Upper lobe of left lung (tissue), 6 donors: ENCODE results near the gene CRTC3. TPM values are rescaled to one million over a fixed set of nuclear protein-coding genes. Genes with fewer than 3 reads are reported as not detected.

Experiments
- ATAC-seq, 2 donors: fragments of 200-7000 bp; cut with Tn5 transposase; one replicate each; pipeline ENCODE4 v1.9.1; 2022; ENCODE audit warnings: mild to moderate bottlenecking in 2 of 2, moderate library complexity in 2 of 2; ENCODE audit not compliant: low FRiP score in 2 of 2
- DNase-seq, 2 donors: peaks; one replicate each; pipeline ENCODE4 v3.0.0-alpha.2; 2019 to 2020
- H3K27ac ChIP-seq, 4 donors: fragments of 200-600 bp; sonication (generic); one replicate each; pipeline ENCODE4 v1.5.1; 2016 to 2019
- H3K27me3 ChIP-seq, 4 donors: fragments of 200-600 bp; sonication (generic); one replicate each; pipeline ENCODE4 v1.5.1; 2017 to 2019
- H3K36me3 ChIP-seq, 4 donors: fragments of 200-600 bp; sonication (generic); one replicate each; pipeline ENCODE4 v1.5.1; 2016 to 2019
- H3K4me1 ChIP-seq, 4 donors: fragments of 200-600 bp; sonication (generic); one replicate each; pipeline ENCODE4 v1.5.1; 2018 to 2019
- H3K4me3 ChIP-seq, 4 donors: fragments of 200-600 bp; sonication (generic); one replicate each; pipeline ENCODE4 v1.5.1; 2017 to 2019; ENCODE audit warnings: mild to moderate bottlenecking in 2 of 4, moderate library complexity in 1 of 4
- H3K9me3 ChIP-seq, 4 donors: fragments of 200-600 bp; sonication (generic); one replicate each; pipeline ENCODE4 v1.5.1; 2018 to 2019
- EP300 ChIP-seq, 4 donors: sonication (generic); formaldehyde crosslinking; IDR thresholded peaks; one replicate each; pipeline ENCODE4 v1.5.1; 2017; ENCODE audit warnings: antibody characterized with exemption in 4 of 4, control low read depth in 2 of 4
- POLR2A ChIP-seq, 4 donors: fragments of 450-650 bp; IDR thresholded peaks; one replicate each; pipeline ENCODE4 v1.5.1; 2016 to 2017; ENCODE audit warnings: antibody characterized with exemption in 4 of 4, mild to moderate bottlenecking in 2 of 4
- POLR2AphosphoS5 ChIP-seq, 2 donors: sonication (generic); formaldehyde crosslinking; IDR thresholded peaks; one replicate each; pipeline ENCODE4 v1.5.1; 2017; ENCODE audit warnings: antibody characterized with exemption in 2 of 2
- WGBS, 2 donors: methylation state at CpG; one replicate each; pipeline ENCODE4 v1.1.5; 2017 to 2018; 5-methylcytosine and 5-hydroxymethylcytosine counted together
- total RNA-seq, 6 donors: library from RNA; depleted of rRNA in 4 of 6; stranded (reverse); fragments of >200 nt in 4 of 6; gene quantifications; one replicate each; pipeline versions ENCODE4 v1.1.0 to v1.2.1, GENCODE V29; 2016 to 2021
- TF ChIP-seq, protein P1 (sequence below), 6 experiments: fragments of 450-650 bp in 4 of 6; fragments of 200-600 bp in 2 of 6; sonication (generic) in 2 of 6; IDR thresholded peaks; one replicate each; pipeline ENCODE4 v1.5.1; 2016 to 2019; ENCODE audit warnings: antibody characterized with exemption in 6 of 6
- donor health status: DM: no; HTN: no; CAD: no; lungs with moderate emphysema.
- donor health status: DM: no; HTN: yes; CAD: no; lungs with severe emphysema.

Gene CRTC3
- total RNA-seq, 6 donors from 2014 or later, result 30.9 to 42.7 (median 35.1) TPM

GRCh38 chr15:90529011-90529370 is 732 bp upstream of the CRTC3 start:
- H3K9me3 ChIP-seq, result no peaks in the 10 kb centered on the region
- H3K27me3 ChIP-seq, result no peaks in the 10 kb centered on the region
- no peaks in the 10 kb centered on the region for H3K36me3 ChIP-seq
- H3K4me1 ChIP-seq, result peaks cover 10 to 34% (median 17%) of the 10 kb centered on the region in 4 donors
- TF ChIP-seq, protein P1, sequence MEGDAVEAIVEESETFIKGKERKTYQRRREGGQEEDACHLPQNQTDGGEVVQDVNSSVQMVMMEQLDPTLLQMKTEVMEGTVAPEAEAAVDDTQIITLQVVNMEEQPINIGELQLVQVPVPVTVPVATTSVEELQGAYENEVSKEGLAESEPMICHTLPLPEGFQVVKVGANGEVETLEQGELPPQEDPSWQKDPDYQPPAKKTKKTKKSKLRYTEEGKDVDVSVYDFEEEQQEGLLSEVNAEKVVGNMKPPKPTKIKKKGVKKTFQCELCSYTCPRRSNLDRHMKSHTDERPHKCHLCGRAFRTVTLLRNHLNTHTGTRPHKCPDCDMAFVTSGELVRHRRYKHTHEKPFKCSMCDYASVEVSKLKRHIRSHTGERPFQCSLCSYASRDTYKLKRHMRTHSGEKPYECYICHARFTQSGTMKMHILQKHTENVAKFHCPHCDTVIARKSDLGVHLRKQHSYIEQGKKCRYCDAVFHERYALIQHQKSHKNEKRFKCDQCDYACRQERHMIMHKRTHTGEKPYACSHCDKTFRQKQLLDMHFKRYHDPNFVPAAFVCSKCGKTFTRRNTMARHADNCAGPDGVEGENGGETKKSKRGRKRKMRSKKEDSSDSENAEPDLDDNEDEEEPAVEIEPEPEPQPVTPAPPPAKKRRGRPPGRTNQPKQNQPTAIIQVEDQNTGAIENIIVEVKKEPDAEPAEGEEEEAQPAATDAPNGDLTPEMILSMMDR (IDR thresholded peaks at IDR 0.05), result no peak
- TF ChIP-seq EP300 (IDR thresholded peaks at IDR 0.05) (no peak), POLR2AphosphoS5 (IDR thresholded peaks at IDR 0.05) (no peak)
- H3K27ac ChIP-seq, result peak overlapping the region; percentile 89 to 97 (median 92)
- DNase-seq (peak in 1 of 2 donors; percentile 68), ATAC-seq (no peak)
- 88 to 89% methylated on average over 15 of the region's 15 CpGs for WGBS, 2 donors
- H3K4me3 ChIP-seq, result peak overlapping the region in 3 of 4 donors; percentile 66 to 94 (median 87)

DNA sequence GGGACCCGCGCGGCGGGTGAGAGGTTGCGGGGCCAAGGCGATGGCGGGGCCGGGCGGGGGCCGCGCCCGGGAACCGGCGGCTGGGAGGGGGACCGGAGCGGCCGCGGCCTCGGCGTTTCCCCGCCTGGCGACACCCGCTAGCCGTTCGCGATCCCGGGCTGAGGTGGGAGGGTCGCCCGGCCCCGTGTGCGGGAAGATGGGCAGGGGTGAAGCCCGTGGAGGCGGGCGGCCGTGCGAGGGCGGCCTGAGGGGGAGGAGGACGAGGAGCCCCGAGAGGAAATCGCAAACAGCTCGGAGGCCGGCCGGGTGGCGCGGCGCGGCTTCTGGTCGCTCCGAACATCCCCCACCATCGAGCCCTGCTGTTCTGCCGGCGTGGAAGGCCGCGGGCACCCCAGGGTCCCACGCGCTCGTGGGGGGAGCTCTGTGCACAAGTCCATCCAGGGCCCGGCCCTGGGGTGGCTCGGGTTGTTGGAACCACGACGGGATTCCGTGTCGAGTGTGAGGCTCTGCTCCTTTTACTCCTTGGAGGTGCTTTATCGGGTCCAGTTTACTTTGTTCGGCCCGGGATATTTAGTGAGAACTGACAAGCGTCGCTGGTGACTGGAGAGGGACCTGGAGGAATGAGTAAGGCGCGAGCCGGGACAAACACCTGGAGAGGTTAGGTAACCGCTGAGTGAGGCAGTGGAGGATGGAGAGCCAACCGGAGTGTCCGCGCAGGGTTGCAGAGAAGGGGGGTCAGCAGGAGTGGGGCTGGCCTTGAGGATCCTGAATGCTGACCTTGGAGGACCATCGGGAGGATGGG is 728 bp downstream of the CRTC3 start:
- Histone ChIP-seq H3K4me3 (peak overlapping the region; percentile 53 to 94 (median 76)), H3K9me3 (no peaks in the 10 kb centered on the region), H3K4me1 (peaks cover 13 to 40% (median 19%) of the 10 kb centered on the region in 4 donors), H3K27ac (peak overlapping the region; percentile 89 to 97 (median 92)), H3K27me3 (no peaks in the 10 kb centered on the region), H3K36me3 (no peaks in the 10 kb centered on the region)
- ATAC-seq, result peak; percentile 64 to 76
- peak in 2 of 4 donors; percentile 6 to 10 for TF ChIP-seq POLR2A (IDR thresholded peaks at IDR 0.05)
- TF ChIP-seq EP300 (IDR thresholded peaks at IDR 0.05), result no peak
- peak in 1 of 2 donors; percentile 34 for TF ChIP-seq POLR2AphosphoS5 (IDR thresholded peaks at IDR 0.05)
- TF ChIP-seq, protein P1 (IDR thresholded peaks at IDR 0.05), result no peak
- WGBS, 2 donors, result 1 to 2% methylated on average over 20 to 70 of the region's 76 CpGs
- peak; percentile 61 to 93 for DNase-seq

- TF ChIP-seq, protein P1 (IDR thresholded peaks at IDR 0.05), result no peak
- ATAC-seq (no peak), DNase-seq (no peak)
- no peaks in the 10 kb centered on the region for H3K36me3 ChIP-seq
- H3K4me3 ChIP-seq, result peak overlapping the region in 3 of 4 donors; percentile 66 to 94 (median 87)
- H3K27me3 ChIP-seq, result no peaks in the 10 kb centered on the region
- H3K27ac ChIP-seq, result peak overlapping the region in 3 of 4 donors; percentile 89 to 97 (median 93)
- H3K4me1 ChIP-seq, result peaks cover 14 to 47% (median 19%) of the 10 kb centered on the region in 4 donors
- no peaks in the 10 kb centered on the region for H3K9me3 ChIP-seq
- WGBS, 2 donors, result 47 to 56% methylated on average over 4 of the region's 4 CpGs
These were observed 1.4 kb downstream of the CRTC3 start for GRCh38 chr15:90531147-90531546.

DNA sequence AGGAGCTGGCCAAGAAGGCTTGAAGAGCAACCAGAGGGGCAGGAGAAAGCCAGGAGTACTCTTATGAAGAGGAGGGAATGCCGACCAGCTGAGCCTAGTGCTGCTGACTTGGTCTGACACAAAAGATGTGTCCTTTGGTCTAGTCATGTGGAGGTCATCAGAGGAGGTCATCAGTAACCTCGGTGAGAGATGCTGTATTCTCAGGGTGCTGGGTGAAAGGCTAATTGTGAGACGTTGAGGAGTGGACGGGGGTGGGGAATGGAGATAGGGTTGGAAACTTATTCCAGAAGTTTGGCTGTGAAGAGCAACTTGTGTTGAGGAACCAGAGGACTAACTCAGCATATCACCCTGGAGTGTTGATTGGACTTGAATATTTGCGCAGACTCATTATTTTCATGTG is 5.5 kb downstream of the CRTC3 start:
- TF ChIP-seq POLR2A (IDR thresholded peaks at IDR 0.05) (no peak), EP300 (IDR thresholded peaks at IDR 0.05) (no peak), POLR2AphosphoS5 (IDR thresholded peaks at IDR 0.05) (no peak)
- TF ChIP-seq, protein P1 (IDR thresholded peaks at IDR 0.05), result no peak
- ATAC-seq, result no peak
- WGBS, 2 donors, result 80 to 82% methylated on average over 5 of the region's 5 CpGs
- Histone ChIP-seq H3K36me3 (peaks cover 0 to 9% (median 0%) of the 10 kb centered on the region in 4 donors), H3K27me3 (no peaks in the 10 kb centered on the region), H3K9me3 (no peaks in the 10 kb centered on the region), H3K4me3 (no peak overlapping the region), H3K27ac (peak overlapping the region in 1 of 4 donors; percentile 34), H3K4me1 (peaks cover 9 to 49% (median 17%) of the 10 kb centered on the region in 4 donors)
- no peak for DNase-seq
